Ishikawa (cell line): Measurements from ENCODE around the gene KAT7.

Experiments used
- CEBPB ChIP-seq: IDR thresholded peaks from 2 replicates; pipeline ENCODE4 v1.6.1; 2012
- CREB1 ChIP-seq: IDR thresholded peaks from 2 replicates; pipeline ENCODE4 v1.6.1; 2012; ENCODE audit warnings: low read depth
- EGR1 ChIP-seq: IDR thresholded peaks from 2 replicates; pipeline ENCODE4 v1.6.1; 2012
- EP300 ChIP-seq: IDR thresholded peaks from 2 replicates; pipeline ENCODE4 v1.6.1; 2012; ENCODE audit warnings: borderline replicate concordance
- FOXM1 ChIP-seq: IDR thresholded peaks from 2 replicates; pipeline ENCODE4 v1.6.1; 2012; ENCODE audit warnings: low read depth, borderline replicate concordance
- NFIC ChIP-seq: IDR thresholded peaks from 2 replicates; pipeline ENCODE4 v1.6.1; 2012
- RAD21 ChIP-seq: IDR thresholded peaks from 2 replicates; pipeline ENCODE4 v1.6.1; 2012; ENCODE audit warnings: low read depth
- TAF1 ChIP-seq: IDR thresholded peaks from 2 replicates; pipeline ENCODE4 v1.6.1; 2012; ENCODE audit warnings: low read depth, mild to moderate bottlenecking
- TCF12 ChIP-seq: IDR thresholded peaks from 2 replicates; pipeline ENCODE4 v1.6.1; 2012; ENCODE audit warnings: low read depth
- TEAD4 ChIP-seq: IDR thresholded peaks from 2 replicates; pipeline ENCODE4 v1.6.1; 2012
- YY1 ChIP-seq: IDR thresholded peaks from 2 replicates; pipeline ENCODE4 v1.6.1; 2012; ENCODE audit warnings: low read depth
- ZBTB7A ChIP-seq: IDR thresholded peaks from 2 replicates; pipeline ENCODE4 v1.6.1; 2012; ENCODE audit warnings: low read depth
- TF ChIP-seq, protein P1 (sequence below): IDR thresholded peaks from 2 replicates; pipeline ENCODE4 v1.6.1; 2012
- TF ChIP-seq, protein P2 (sequence below): IDR thresholded peaks from 2 replicates; pipeline ENCODE4 v1.6.1; 2012; ENCODE audit warnings: low read depth, mild to moderate bottlenecking
- TF ChIP-seq, protein P3 (sequence below): IDR thresholded peaks from 2 replicates; pipeline ENCODE4 v1.6.1; 2012

KAT7 gene

GRCh38 chr17:49757151-49757777, 31.2 kb upstream of the KAT7 start:
- TF ChIP-seq TAF1, result no peak
- TF ChIP-seq TEAD4, result no peak
- TF ChIP-seq, protein P1, sequence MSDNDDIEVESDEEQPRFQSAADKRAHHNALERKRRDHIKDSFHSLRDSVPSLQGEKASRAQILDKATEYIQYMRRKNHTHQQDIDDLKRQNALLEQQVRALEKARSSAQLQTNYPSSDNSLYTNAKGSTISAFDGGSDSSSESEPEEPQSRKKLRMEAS, result no peak
- no peak for TF ChIP-seq CEBPB
- no peak for TF ChIP-seq TCF12
- TF ChIP-seq, protein P2, sequence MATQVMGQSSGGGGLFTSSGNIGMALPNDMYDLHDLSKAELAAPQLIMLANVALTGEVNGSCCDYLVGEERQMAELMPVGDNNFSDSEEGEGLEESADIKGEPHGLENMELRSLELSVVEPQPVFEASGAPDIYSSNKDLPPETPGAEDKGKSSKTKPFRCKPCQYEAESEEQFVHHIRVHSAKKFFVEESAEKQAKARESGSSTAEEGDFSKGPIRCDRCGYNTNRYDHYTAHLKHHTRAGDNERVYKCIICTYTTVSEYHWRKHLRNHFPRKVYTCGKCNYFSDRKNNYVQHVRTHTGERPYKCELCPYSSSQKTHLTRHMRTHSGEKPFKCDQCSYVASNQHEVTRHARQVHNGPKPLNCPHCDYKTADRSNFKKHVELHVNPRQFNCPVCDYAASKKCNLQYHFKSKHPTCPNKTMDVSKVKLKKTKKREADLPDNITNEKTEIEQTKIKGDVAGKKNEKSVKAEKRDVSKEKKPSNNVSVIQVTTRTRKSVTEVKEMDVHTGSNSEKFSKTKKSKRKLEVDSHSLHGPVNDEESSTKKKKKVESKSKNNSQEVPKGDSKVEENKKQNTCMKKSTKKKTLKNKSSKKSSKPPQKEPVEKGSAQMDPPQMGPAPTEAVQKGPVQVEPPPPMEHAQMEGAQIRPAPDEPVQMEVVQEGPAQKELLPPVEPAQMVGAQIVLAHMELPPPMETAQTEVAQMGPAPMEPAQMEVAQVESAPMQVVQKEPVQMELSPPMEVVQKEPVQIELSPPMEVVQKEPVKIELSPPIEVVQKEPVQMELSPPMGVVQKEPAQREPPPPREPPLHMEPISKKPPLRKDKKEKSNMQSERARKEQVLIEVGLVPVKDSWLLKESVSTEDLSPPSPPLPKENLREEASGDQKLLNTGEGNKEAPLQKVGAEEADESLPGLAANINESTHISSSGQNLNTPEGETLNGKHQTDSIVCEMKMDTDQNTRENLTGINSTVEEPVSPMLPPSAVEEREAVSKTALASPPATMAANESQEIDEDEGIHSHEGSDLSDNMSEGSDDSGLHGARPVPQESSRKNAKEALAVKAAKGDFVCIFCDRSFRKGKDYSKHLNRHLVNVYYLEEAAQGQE, result no peak
- TF ChIP-seq YY1, result no peak
- no peak for TF ChIP-seq ZBTB7A
- no peak for TF ChIP-seq EP300
- TF ChIP-seq RAD21, result no peak
- TF ChIP-seq, protein P3, sequence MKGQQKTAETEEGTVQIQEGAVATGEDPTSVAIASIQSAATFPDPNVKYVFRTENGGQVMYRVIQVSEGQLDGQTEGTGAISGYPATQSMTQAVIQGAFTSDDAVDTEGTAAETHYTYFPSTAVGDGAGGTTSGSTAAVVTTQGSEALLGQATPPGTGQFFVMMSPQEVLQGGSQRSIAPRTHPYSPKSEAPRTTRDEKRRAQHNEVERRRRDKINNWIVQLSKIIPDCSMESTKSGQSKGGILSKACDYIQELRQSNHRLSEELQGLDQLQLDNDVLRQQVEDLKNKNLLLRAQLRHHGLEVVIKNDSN, result no peak
- no peak for TF ChIP-seq FOXM1
- no peak for TF ChIP-seq CREB1
- no peak for TF ChIP-seq EGR1

DNA sequence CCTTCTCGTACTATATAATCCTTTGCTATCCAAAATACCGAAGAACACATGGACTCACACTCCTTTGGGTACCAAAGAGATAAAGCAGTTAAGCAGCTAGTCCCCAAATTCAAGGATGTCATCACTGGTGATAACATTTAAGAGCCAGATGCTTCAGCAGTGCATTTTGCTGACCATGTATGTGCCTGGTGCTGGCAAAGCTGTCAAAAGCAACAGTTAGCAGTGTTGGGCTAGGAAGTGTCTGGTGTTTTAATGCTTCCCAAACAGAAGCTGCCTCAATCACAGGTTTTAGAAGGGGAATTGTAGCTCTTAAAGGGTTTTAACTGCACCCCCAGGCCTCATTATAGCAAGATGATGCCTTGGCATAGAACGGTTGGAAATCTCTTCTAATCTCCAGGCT, 29.3 kb upstream of the KAT7 start:
- TF ChIP-seq EGR1, result no peak
- no peak for TF ChIP-seq EP300
- TF ChIP-seq, protein P2, result no peak
- TF ChIP-seq TEAD4, result no peak
- TF ChIP-seq CREB1, result no peak
- TF ChIP-seq FOXM1, result no peak
- no peak for TF ChIP-seq TCF12
- no peak for TF ChIP-seq ZBTB7A
- TF ChIP-seq RAD21, result no peak
- TF ChIP-seq, protein P1, result no peak
- TF ChIP-seq, protein P3, result no peak
- no peak for TF ChIP-seq CEBPB
- no peak for TF ChIP-seq YY1
- TF ChIP-seq TAF1, result no peak
- TF ChIP-seq NFIC, result no peak

- TF ChIP-seq, protein P3, result no peak
- TF ChIP-seq EP300 (no peak), ZBTB7A (no peak), TEAD4 (no peak), CREB1 (no peak), TAF1 (no peak), YY1 (no peak), TCF12 (no peak), EGR1 (no peak), FOXM1 (no peak), RAD21 (no peak), NFIC (no peak), CEBPB (no peak)
- TF ChIP-seq, protein P1, result no peak
- TF ChIP-seq, protein P2, result no peak
Measured at GRCh38 chr17:49760296-49760695, 28.2 kb upstream of the KAT7 start.
